HCT116 (cell line): Measurements from ENCODE around the gene PTPRS. TPM values are rescaled to one million over a fixed set of nuclear protein-coding genes. Genes with fewer than 3 reads are reported as not detected.

Experiments
- ATAC-seq: fragments of 200-7000 bp; cut with Tn5 transposase; 2 replicates; pipeline ENCODE4 v1.9.1; 2020; ENCODE audit warnings: mild to moderate bottlenecking, moderate library complexity
- BruUV-seq: library from RNA; stranded (reverse); fragments of 400-500 nt; replicated peaks from 2 replicates; lab custom pipeline; 2021; lab: Mats Ljungman, UMichigan
- CTCF ChIA-PET: fragments of 300-600 bp; sonication (Branson Sonifier 250); formaldehyde crosslinking; loops from one replicate; lab custom pipeline; 2021; ENCODE audit warnings: antibody characterized with exemption; lab: Charles Lee
- POLR2A ChIA-PET: fragments of 300-600, 350-600 bp; sonication (Branson Sonifier 250); formaldehyde crosslinking; loops from one replicate; lab custom pipeline; 2021; ENCODE audit warnings: antibody characterized with exemption; lab: Charles Lee
- RAD21 ChIA-PET, 2 experiments: fragments of 300-600 bp; sonication (Branson Sonifier 250); formaldehyde crosslinking; loops; one replicate each; lab custom pipeline; 2023; ENCODE audit warnings: low total read pairs in 2 of 2; ENCODE audit not compliant: uncharacterized antibody in 2 of 2, unreplicated experiment in 2 of 2, low non-redundant PET in 1 of 2; lab: Charles Lee
- DNase-seq: peaks from one replicate; pipeline ENCODE4 v3.0.0-alpha.2; 2010; ENCODE audit warnings: low read depth, low spot score
- H2AFZ ChIP-seq: fragments of 200-600 bp; shearing (Covaris generic), sonication (generic); 2 replicates; pipeline ENCODE4 v1.6.1; 2017; ENCODE audit warnings: low read depth, mixed run types, mixed read lengths, antibody characterized with exemption, low read length; ENCODE audit not compliant: poor library complexity, severe bottlenecking
- H3K27ac ChIP-seq: 2 replicates; pipeline ENCODE4 v1.5.1; 2012; ENCODE audit warnings: low read depth, low read length
- H3K27me3 ChIP-seq: fragments of 200-600 bp; sonication (generic); 2 replicates; pipeline ENCODE4 v1.6.1; 2016; ENCODE audit warnings: mixed run types, low read length, mixed read lengths; ENCODE audit not compliant: insufficient read depth
- H3K36me3 ChIP-seq, 2 experiments: fragments of 200-500 bp in 1 of 2; fragments of 200-600 bp in 1 of 2; sonication (Bioruptor generic) in 1 of 2; sonication (generic) in 1 of 2; 2 replicates each; pipeline versions ENCODE4 v1.5.1 to v1.6.1; 2014 to 2016; ENCODE audit warnings: low read length in 2 of 2, inconsistent platforms in 1 of 2, mixed read lengths in 1 of 2, mixed run types in 1 of 2; ENCODE audit not compliant: insufficient read depth in 2 of 2, control insufficient read depth in 1 of 2
- H3K4me1 ChIP-seq, 2 experiments: fragments of 200-600 bp in 1 of 2; sonication (generic) in 1 of 2; 2 replicates each; pipeline versions ENCODE4 v1.5.1 to v1.6.1; 2012 to 2017; ENCODE audit warnings: low read length in 2 of 2, inconsistent platforms in 1 of 2, mild to moderate bottlenecking in 1 of 2, mixed read lengths in 1 of 2, mixed run types in 1 of 2, moderate library complexity in 1 of 2; ENCODE audit not compliant: insufficient read depth in 2 of 2, control insufficient read depth in 1 of 2
- H3K4me2 ChIP-seq: fragments of 200-600 bp; sonication (generic); 2 replicates; pipeline ENCODE4 v1.6.1; 2017; ENCODE audit warnings: mixed run types, low read length, mixed read lengths
- H3K4me3 ChIP-seq, 2 experiments: fragments of 200-600 bp in 1 of 2; sonication (generic) in 1 of 2; replicated peaks in 1 of 2; 2 replicates each; pipeline ENCODE4 v1.5.1; 2011 to 2016; ENCODE audit warnings: low read length in 2 of 2, control low read depth in 1 of 2, low read depth in 1 of 2, mild to moderate bottlenecking in 1 of 2, mixed read lengths in 1 of 2, mixed run types in 1 of 2
- H3K79me2 ChIP-seq: fragments of 200-600 bp; sonication (generic); 2 replicates; pipeline ENCODE4 v1.6.1; 2017; ENCODE audit warnings: mild to moderate bottlenecking, mixed run types, low read length, moderate library complexity, mixed read lengths; ENCODE audit not compliant: insufficient read depth
- H3K9ac ChIP-seq: fragments of 200-600 bp; sonication (generic); 2 replicates; pipeline ENCODE4 v1.6.1; 2016; ENCODE audit warnings: low read length, mixed read lengths
- H3K9me2 ChIP-seq: fragments of 200-600 bp; sonication (generic), shearing (Covaris generic); 2 replicates; pipeline ENCODE4 v1.6.1; 2017; ENCODE audit warnings: mixed run types, mild to moderate bottlenecking, moderate library complexity; ENCODE audit not compliant: insufficient read depth
- H3K9me3 ChIP-seq, 2 experiments: fragments of 200-500 bp in 1 of 2; fragments of 200-600 bp in 1 of 2; sonication (Bioruptor generic) in 1 of 2; sonication (generic) in 1 of 2; 2 replicates each; pipeline ENCODE4 v1.6.1; 2014 to 2017; ENCODE audit warnings: low read length in 2 of 2, mixed read lengths in 2 of 2, inconsistent platforms in 1 of 2, low read depth in 1 of 2, mild to moderate bottlenecking in 1 of 2, mixed run types in 1 of 2, moderate library complexity in 1 of 2; ENCODE audit not compliant: control insufficient read depth in 1 of 2, insufficient read depth in 1 of 2
- H4K20me1 ChIP-seq: fragments of 200-600 bp; sonication (generic), shearing (Covaris generic); 2 replicates; pipeline ENCODE4 v1.6.1; 2017; ENCODE audit warnings: mixed run types, mild to moderate bottlenecking, moderate library complexity; ENCODE audit not compliant: insufficient read depth
- CBX3 ChIP-seq: IDR thresholded peaks from 2 replicates; pipeline ENCODE4 v1.6.1; 2012; ENCODE audit warnings: low read depth
- ELF1 ChIP-seq: IDR thresholded peaks from 2 replicates; pipeline ENCODE4 v1.6.1; 2012; ENCODE audit warnings: low read depth, borderline replicate concordance
- EZH2 ChIP-seq: fragments of 200-600 bp; sonication (generic); IDR thresholded peaks from 2 replicates; pipeline ENCODE4 v1.6.1; 2017; ENCODE audit warnings: antibody characterized with exemption, mixed run types
- SIN3A ChIP-seq: IDR thresholded peaks from 2 replicates; pipeline ENCODE4 v1.6.1; 2012; ENCODE audit warnings: low read depth
- SRF ChIP-seq: IDR thresholded peaks from 2 replicates; pipeline ENCODE4 v1.6.1; 2012; ENCODE audit warnings: low read depth
- TCF7L2 ChIP-seq: IDR thresholded peaks from 2 replicates; pipeline ENCODE4 v1.7.0; 2011; ENCODE audit warnings: borderline replicate concordance, inconsistent platforms; ENCODE audit not compliant: insufficient read depth, insufficient read length; ENCODE audit errors: extremely low read depth
- YY1 ChIP-seq: IDR thresholded peaks from 2 replicates; pipeline ENCODE4 v1.6.1; 2011; ENCODE audit warnings: low read length, low read depth, moderate library complexity, mild to moderate bottlenecking; ENCODE audit not compliant: insufficient replicate concordance; ENCODE audit errors: extremely low read depth
- intact Hi-C: fragments of 100-400 bp; cut with micrococcal nuclease; formaldehyde crosslinking; loops from 2 replicates; pipeline ENCODE4 v1.10.0; 2022
- total RNA-seq: library from RNA; stranded (reverse); gene quantifications from one replicate; pipeline ENCODE4 v1.2.1, GENCODE V29; 2021; ENCODE audit not compliant: unreplicated experiment
- TF ChIP-seq, protein P1 (sequence below), 3 experiments: fragments of 200-600 bp in 1 of 3; sonication (generic) in 1 of 3; IDR thresholded peaks in 2 of 3; conservative IDR thresholded peaks in 1 of 3; 2 replicates each; pipeline ENCODE4 v1.5.1; 2012 to 2017; ENCODE audit warnings: low read depth in 2 of 3, low read length in 2 of 3, antibody characterized with exemption in 1 of 3, borderline replicate concordance in 1 of 3, control low read depth in 1 of 3, mild to moderate bottlenecking in 1 of 3, mixed read lengths in 1 of 3, mixed run types in 1 of 3, moderate library complexity in 1 of 3; ENCODE audit not compliant: insufficient read depth in 1 of 3
- TF ChIP-seq, protein P2 (sequence below): IDR thresholded peaks from 2 replicates; pipeline ENCODE4 v1.6.1; 2012
- TF ChIP-seq, protein P3 (sequence below): IDR thresholded peaks from 2 replicates; pipeline ENCODE4 v1.6.1; 2012; ENCODE audit warnings: low read depth

The PTPRS gene
- total RNA-seq, 1 experiment from 2014 or later: 123 TPM

DNA sequence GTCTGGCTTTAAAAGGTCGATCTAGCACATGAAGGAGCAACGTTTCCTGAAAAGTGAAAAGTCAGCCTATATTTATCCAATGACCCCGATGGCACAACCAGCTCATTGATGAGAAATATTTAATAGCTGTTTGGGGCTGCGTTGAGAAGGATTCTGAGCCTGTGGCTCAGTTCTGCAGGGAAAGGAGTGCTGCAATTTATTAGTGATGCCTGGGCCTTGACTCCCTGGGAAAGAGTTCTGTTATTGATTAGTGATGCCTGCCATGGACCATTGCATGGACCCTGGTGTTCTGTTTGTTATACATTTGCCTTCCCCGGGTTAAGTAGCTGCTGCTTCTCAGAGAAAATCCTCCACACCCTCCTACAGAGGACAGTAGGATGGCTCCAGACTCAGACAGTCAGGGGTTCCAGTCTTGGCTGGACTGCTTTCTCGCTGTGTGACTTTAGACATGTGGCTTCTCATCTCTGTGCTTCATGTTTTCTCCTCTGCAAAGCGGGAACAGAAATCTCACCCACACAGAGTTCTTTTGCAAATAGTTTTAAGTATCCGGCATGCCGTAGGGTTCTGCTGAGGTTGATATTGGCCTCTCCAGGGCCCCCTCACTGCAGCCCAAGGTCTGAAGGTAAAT lies 17.7 kb upstream of the PTPRS start:
- no peaks in the 10 kb centered on the region for H3K9me3 ChIP-seq
- peak; percentile 43; the same call in 1 of the 2 replicates for TF ChIP-seq CBX3
- TF ChIP-seq ELF1: no peak
- TF ChIP-seq YY1: peak; percentile 54
- TF ChIP-seq SRF: peak; percentile 94
- TF ChIP-seq, all 23 proteins: peak for 3
- Histone ChIP-seq H3K27me3 (no peaks in the 10 kb centered on the region), H3K4me3 (peak overlapping the region in 1 of 2 experiments; percentile 23; a peak in 2 of 4 replicates), H3K4me1 (peaks cover 0 to 17% of the 10 kb centered on the region in 2 experiments; a peak in 2 of 4 replicates), H2AFZ (peak overlapping the region; percentile 6), H3K27ac (no peak overlapping the region), H3K9ac (no peak overlapping the region), H3K4me2 (peak overlapping the region; percentile 58), H3K36me3 (no peaks in the 10 kb centered on the region), H3K79me2 (no peaks in the 10 kb centered on the region), H4K20me1 (no peaks in the 10 kb centered on the region), H3K9me2 (no peaks in the 10 kb centered on the region)
- DNase-seq (peak; percentile 50), ATAC-seq (peak; percentile 54)
- intact Hi-C loops: no loop called here
- ChIA-PET RAD21 (no interaction called here), POLR2A (interaction anchor here (0.7 kb wide), 1 partner anchor 386 kb away, joined by 11 read pairs; no protein-coding TSS in a partner anchor), CTCF (no interaction called here)
- no TSS peak for BruUV-seq

DNA sequence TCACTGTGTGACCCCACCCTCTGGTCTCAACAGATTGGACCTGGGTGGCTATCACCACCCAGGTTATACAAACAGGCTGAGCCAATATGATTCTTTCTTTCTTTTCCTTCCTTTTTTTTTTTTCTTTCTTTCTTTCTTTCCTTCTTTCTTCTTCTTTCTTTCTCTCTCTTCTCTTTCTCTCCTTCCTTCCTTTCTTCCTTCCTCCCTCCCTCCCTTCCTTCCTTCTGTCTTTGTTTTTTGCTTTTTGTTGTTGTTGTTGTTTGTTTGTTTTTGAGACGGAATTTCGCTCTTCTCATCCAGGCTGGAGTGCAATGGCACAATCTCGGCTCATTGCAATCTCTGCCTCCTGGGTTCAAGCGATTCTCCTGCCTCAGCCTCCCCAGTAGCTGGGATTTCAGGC lies 17.0 kb upstream of the PTPRS start:
- POLR2A ChIA-PET: interaction anchor here (0.7 kb wide), 1 partner anchor 385 kb away, joined by 11 read pairs; no protein-coding TSS in a partner anchor
- Histone ChIP-seq H3K4me2 (peak overlapping the region; percentile 58), H3K27ac (no peak overlapping the region), H3K79me2 (no peaks in the 10 kb centered on the region), H3K4me1 (peaks cover 0 to 19% of the 10 kb centered on the region in 2 experiments; a peak in 2 of 4 replicates), H4K20me1 (no peaks in the 10 kb centered on the region), H3K36me3 (no peaks in the 10 kb centered on the region), H3K4me3 (no peak overlapping the region), H3K9me2 (no peaks in the 10 kb centered on the region), H3K27me3 (no peaks in the 10 kb centered on the region), H3K9me3 (no peaks in the 10 kb centered on the region), H2AFZ (no peak overlapping the region), H3K9ac (no peak overlapping the region)
- no peak for ATAC-seq
- DNase-seq: no peak
- RAD21 ChIA-PET: no interaction called here
- intact Hi-C loops: no loop called here
- BruUV-seq: no TSS peak
- CTCF ChIA-PET: no interaction called here
- TF ChIP-seq SIN3A (no peak), SRF (no peak), TCF7L2 (no peak), EZH2 (no peak)
- TF ChIP-seq, protein P1, sequence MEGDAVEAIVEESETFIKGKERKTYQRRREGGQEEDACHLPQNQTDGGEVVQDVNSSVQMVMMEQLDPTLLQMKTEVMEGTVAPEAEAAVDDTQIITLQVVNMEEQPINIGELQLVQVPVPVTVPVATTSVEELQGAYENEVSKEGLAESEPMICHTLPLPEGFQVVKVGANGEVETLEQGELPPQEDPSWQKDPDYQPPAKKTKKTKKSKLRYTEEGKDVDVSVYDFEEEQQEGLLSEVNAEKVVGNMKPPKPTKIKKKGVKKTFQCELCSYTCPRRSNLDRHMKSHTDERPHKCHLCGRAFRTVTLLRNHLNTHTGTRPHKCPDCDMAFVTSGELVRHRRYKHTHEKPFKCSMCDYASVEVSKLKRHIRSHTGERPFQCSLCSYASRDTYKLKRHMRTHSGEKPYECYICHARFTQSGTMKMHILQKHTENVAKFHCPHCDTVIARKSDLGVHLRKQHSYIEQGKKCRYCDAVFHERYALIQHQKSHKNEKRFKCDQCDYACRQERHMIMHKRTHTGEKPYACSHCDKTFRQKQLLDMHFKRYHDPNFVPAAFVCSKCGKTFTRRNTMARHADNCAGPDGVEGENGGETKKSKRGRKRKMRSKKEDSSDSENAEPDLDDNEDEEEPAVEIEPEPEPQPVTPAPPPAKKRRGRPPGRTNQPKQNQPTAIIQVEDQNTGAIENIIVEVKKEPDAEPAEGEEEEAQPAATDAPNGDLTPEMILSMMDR (IDR thresholded peaks at IDR 0.05 in 2 of 3, conservative IDR thresholded peaks at IDR 0.05 in 1 of 3; ENCODE audit: borderline replicate concordance in 1 of 3, insufficient read depth in 1 of 3, low read depth in 2 of 3, low read length in 2 of 3): no peak
- TF ChIP-seq, protein P2, sequence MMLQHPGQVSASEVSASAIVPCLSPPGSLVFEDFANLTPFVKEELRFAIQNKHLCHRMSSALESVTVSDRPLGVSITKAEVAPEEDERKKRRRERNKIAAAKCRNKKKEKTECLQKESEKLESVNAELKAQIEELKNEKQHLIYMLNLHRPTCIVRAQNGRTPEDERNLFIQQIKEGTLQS: no peak
- TF ChIP-seq, protein P3, sequence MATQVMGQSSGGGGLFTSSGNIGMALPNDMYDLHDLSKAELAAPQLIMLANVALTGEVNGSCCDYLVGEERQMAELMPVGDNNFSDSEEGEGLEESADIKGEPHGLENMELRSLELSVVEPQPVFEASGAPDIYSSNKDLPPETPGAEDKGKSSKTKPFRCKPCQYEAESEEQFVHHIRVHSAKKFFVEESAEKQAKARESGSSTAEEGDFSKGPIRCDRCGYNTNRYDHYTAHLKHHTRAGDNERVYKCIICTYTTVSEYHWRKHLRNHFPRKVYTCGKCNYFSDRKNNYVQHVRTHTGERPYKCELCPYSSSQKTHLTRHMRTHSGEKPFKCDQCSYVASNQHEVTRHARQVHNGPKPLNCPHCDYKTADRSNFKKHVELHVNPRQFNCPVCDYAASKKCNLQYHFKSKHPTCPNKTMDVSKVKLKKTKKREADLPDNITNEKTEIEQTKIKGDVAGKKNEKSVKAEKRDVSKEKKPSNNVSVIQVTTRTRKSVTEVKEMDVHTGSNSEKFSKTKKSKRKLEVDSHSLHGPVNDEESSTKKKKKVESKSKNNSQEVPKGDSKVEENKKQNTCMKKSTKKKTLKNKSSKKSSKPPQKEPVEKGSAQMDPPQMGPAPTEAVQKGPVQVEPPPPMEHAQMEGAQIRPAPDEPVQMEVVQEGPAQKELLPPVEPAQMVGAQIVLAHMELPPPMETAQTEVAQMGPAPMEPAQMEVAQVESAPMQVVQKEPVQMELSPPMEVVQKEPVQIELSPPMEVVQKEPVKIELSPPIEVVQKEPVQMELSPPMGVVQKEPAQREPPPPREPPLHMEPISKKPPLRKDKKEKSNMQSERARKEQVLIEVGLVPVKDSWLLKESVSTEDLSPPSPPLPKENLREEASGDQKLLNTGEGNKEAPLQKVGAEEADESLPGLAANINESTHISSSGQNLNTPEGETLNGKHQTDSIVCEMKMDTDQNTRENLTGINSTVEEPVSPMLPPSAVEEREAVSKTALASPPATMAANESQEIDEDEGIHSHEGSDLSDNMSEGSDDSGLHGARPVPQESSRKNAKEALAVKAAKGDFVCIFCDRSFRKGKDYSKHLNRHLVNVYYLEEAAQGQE: no peak
